Colonic mucosa (tissue), 4 donors: ENCODE data around the gene UNC5B. TPM values are rescaled to one million over a fixed set of nuclear protein-coding genes. Genes with fewer than 3 reads are reported as not detected.
"Not testable (repeated sequence)": the region's sequence is repeated elsewhere in the genome, so short reads cannot be mapped to it uniquely, and the experiment has no call there.

ENCODE experiments used
- DNase-seq: peaks from one replicate; pipeline ENCODE4 v3.0.0-alpha.2; 2020
- H3K27ac ChIP-seq: fragments of 200-600 bp; one replicate; pipeline ENCODE4 v1.8.0; 2021
- H3K27me3 ChIP-seq: fragments of 200-600 bp; one replicate; pipeline ENCODE4 v1.8.0; 2021
- H3K36me3 ChIP-seq: fragments of 200-600 bp; one replicate; pipeline ENCODE4 v1.8.0; 2021
- H3K4me1 ChIP-seq: fragments of 200-600 bp; one replicate; pipeline ENCODE4 v1.8.0; 2021; ENCODE audit warnings: mild to moderate bottlenecking
- H3K4me3 ChIP-seq: fragments of 200-600 bp; one replicate; pipeline ENCODE4 v1.8.0; 2021
- H3K9ac ChIP-seq, 2 donors: one replicate each; pipeline ENCODE4 v1.7.0; 2013; ENCODE audit warnings: control low read depth in 2 of 2, low read depth in 2 of 2, low read length in 2 of 2
- H3K9me3 ChIP-seq: fragments of 200-600 bp; one replicate; pipeline ENCODE4 v1.8.0; 2021
- CTCF ChIP-seq: fragments of 200-600 bp; IDR thresholded peaks from one replicate; pipeline ENCODE4 v1.8.0; 2022; ENCODE audit warnings: antibody characterized with exemption, mild to moderate bottlenecking
- intact Hi-C: fragments of 100-400 bp; cut with DNase I; formaldehyde crosslinking; loops from one replicate; pipeline ENCODE4 v1.14.1; 2022
- total RNA-seq, 2 donors: library from RNA; stranded (reverse); fragmentation: NEBNext Ultra II Directional in 1 of 2; extraction: Animal tissue kit (Norgen Biotek cat#: 25700) in 1 of 2; gene quantifications; one replicate each; pipeline ENCODE4 v1.2.1, GENCODE V29; 2021
- donor health status: healthy.
- donor health status: DM: no; HTN: no; CAD: no.
- donor health status: DM: no; HTN: no; CAD: no.

UNC5B gene
- total RNA-seq, 2 donors from 2014 or later = 18.4 to 18.5 TPM

GRCh38 chr10:71270301-71271220 is 58.2 kb downstream of the UNC5B start:
- peak; percentile 30 for TF ChIP-seq CTCF
- Histone ChIP-seq H3K4me1 (no peaks in the 10 kb centered on the region), H3K9me3 (no peaks in the 10 kb centered on the region)

GRCh38 chr10:71271662-71272055 is 59.3 kb downstream of the UNC5B start:
- intact Hi-C loops = no loop called here
- TF ChIP-seq CTCF = no peak
- no peaks in the 10 kb centered on the region for H3K27me3 ChIP-seq
- no peak overlapping the region for H3K27ac ChIP-seq
- no peak overlapping the region for H3K4me3 ChIP-seq
- no peak overlapping the region for H3K9ac ChIP-seq
- DNase-seq = no peak
- no peaks in the 10 kb centered on the region for H3K4me1 ChIP-seq
- no peaks in the 10 kb centered on the region for H3K36me3 ChIP-seq
- no peaks in the 10 kb centered on the region for H3K9me3 ChIP-seq

More at GRCh38 chr10:71270301-71271220, 58.2 kb downstream of the UNC5B start:
- no peak overlapping the region for H3K27ac ChIP-seq
- DNase-seq = peak; percentile 70
- H3K4me3 ChIP-seq = no peak overlapping the region
- H3K36me3 ChIP-seq = no peaks in the 10 kb centered on the region
- no peak overlapping the region for H3K9ac ChIP-seq
- H3K27me3 ChIP-seq = no peaks in the 10 kb centered on the region
- intact Hi-C loops = no loop called here

- TF ChIP-seq CTCF = no peak
- no peak for DNase-seq
- Histone ChIP-seq H3K9me3 (no peaks in the 10 kb centered on the region), H3K9ac (no peak overlapping the region), H3K4me1 (no peaks in the 10 kb centered on the region), H3K27ac (no peak overlapping the region), H3K4me3 (no peak overlapping the region), H3K27me3 (no peaks in the 10 kb centered on the region), H3K36me3 (no peaks in the 10 kb centered on the region)
- intact Hi-C loops = no loop called here
These were observed 59.8 kb downstream of the UNC5B start for GRCh38 chr10:71272056-71272771.

- H3K4me3 ChIP-seq, H3K9me3 ChIP-seq, H3K36me3 ChIP-seq, H3K27me3 ChIP-seq, H3K4me1 ChIP-seq, DNase-seq, H3K9ac ChIP-seq, H3K27ac ChIP-seq, intact Hi-C loops: not testable (repeated sequence)
These were observed 60.6 kb downstream of the UNC5B start for GRCh38 chr10:71272974-71273373.

- Histone ChIP-seq H3K4me3 (no peak overlapping the region), H3K27ac (no peak overlapping the region), H3K9ac (no peak overlapping the region), H3K9me3 (no peaks in the 10 kb centered on the region), H3K36me3 (no peaks in the 10 kb centered on the region), H3K27me3 (no peaks in the 10 kb centered on the region), H3K4me1 (no peaks in the 10 kb centered on the region)
- DNase-seq = no peak
- intact Hi-C loops = no loop called here
- no peak for TF ChIP-seq CTCF
These were observed 61.1 kb downstream of the UNC5B start for GRCh38 chr10:71273506-71273905.
